22Rv1 (cell line): ENCODE results near the gene MAGI2.
"Not testable (repeated sequence)": the region's sequence is repeated elsewhere in the genome, so short reads cannot be mapped to it uniquely, and the experiment has no call there.

ENCODE experiments used
- H3K27ac ChIP-seq: fragments of 450-650 bp; 2 replicates; pipeline ENCODE4 v1.5.1; 2017
- CTCF ChIP-seq: fragments of 450-650 bp; IDR thresholded peaks from 2 replicates; pipeline ENCODE4 v1.5.1; 2017; ENCODE audit warnings: mild to moderate bottlenecking
- ZFX ChIP-seq: fragments of 450-650 bp; IDR thresholded peaks from 2 replicates; pipeline ENCODE4 v1.6.1; 2017; ENCODE audit warnings: antibody characterized with exemption, borderline replicate concordance

The MAGI2 gene

GRCh38 chr7:78605119-78605518, 848.3 kb downstream of the MAGI2 start:
- TF ChIP-seq CTCF (no peak), ZFX (no peak)
- no peak overlapping the region for H3K27ac ChIP-seq

- no peak overlapping the region for H3K27ac ChIP-seq
- TF ChIP-seq ZFX (no peak), CTCF (no peak)
These were observed 851.7 kb downstream of the MAGI2 start for GRCh38 chr7:78601728-78602127.

- TF ChIP-seq CTCF (no peak), ZFX (no peak)
- no peak overlapping the region for H3K27ac ChIP-seq
These were observed 859.3 kb downstream of the MAGI2 start for GRCh38 chr7:78594156-78594555.

- H3K27ac ChIP-seq: no peak overlapping the region
- TF ChIP-seq CTCF (no peak), ZFX (no peak)
These were observed 865.1 kb downstream of the MAGI2 start for GRCh38 chr7:78588393-78588792.

- no peak overlapping the region for H3K27ac ChIP-seq
- TF ChIP-seq CTCF: peak; percentile 86
- no peak for TF ChIP-seq ZFX
These were observed 865.9 kb downstream of the MAGI2 start for GRCh38 chr7:78587443-78588044.

GRCh38 chr7:78585980-78586379, 867.5 kb downstream of the MAGI2 start:
- H3K27ac ChIP-seq: no peak overlapping the region
- TF ChIP-seq ZFX (no peak), CTCF (no peak)

- no peak overlapping the region for H3K27ac ChIP-seq
- no peak for TF ChIP-seq CTCF
These were observed 874.8 kb downstream of the MAGI2 start for GRCh38 chr7:78578686-78579085.

GRCh38 chr7:78577174-78577952, 876.1 kb downstream of the MAGI2 start:
- H3K27ac ChIP-seq: not testable (repeated sequence)
